Activated CD4-positive, CD25-positive, alpha-beta regulatory T cell (primary cell): Measurements from ENCODE around the gene CNTROB.
"Not testable (repeated sequence)": the region's sequence is repeated elsewhere in the genome, so short reads cannot be mapped to it uniquely, and the experiment has no call there.

ENCODE experiments used
- DNase-seq, 4 experiments: peaks; one replicate each; lab custom pipeline; 2025; lab: John Stamatoyannopoulos, UW

Gene CNTROB

DNA sequence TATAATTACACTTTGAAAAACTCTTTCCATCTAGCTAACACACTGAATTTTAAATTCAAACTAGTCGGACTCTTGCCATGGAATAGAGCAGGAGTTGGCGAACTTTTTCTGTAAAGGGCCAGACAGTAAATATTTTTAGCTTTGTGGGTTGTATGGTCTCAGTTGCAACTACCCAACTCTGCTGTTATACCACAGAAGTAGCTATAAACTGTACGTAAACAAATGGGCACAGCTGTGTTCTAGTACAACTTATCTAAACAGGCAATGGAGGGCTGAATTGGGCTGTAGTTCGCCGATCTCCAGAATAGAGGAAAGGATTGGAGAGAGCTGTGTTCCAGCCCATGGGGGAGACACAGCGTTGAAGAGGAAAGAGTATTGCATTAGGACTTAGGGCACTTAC, 8.7 kb downstream of the CNTROB start:
- no peak for DNase-seq

- no peak for DNase-seq
These were observed 11.3 kb downstream of the CNTROB start for GRCh38 chr17:7943291-7943690.

DNA sequence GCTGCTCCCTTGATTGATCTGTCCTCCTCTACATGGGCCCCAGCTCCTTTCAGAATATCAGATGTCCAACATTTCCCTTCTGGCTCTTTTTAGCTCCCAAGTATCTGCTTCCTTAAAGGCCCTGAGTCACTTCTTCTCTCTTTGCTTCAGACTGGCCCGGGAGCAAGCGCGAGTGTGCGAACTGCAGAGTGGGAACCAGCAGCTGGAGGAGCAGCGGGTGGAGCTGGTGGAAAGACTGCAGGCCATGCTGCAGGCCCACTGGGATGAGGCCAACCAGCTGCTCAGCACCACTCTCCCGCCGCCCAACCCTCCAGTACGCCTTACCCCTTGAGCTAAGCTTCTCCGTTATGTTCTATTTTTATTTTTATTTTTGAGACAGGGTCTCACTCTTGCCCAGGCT, 12.3 kb downstream of the CNTROB start:
- DNase-seq = no peak

DNA sequence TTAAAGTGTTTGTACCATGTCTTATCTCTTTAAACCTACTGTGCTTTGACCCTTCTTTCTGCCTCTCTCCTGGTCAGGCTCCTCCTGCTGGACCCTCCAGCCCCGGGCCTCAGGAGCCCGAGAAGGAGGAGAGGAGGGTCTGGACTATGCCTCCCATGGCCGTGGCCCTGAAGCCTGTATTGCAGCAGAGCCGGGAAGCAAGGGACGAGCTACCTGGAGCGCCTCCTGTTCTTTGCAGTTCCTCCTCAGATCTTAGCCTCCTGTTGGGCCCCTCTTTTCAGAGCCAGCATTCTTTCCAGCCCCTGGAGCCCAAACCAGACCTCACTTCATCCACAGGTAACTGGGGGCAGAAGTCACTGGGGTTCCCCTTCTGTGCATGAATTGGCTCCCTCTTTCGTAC, 13.6 kb downstream of the CNTROB start:
- DNase-seq = no peak

- no peak for DNase-seq
These were observed 14.4 kb downstream of the CNTROB start for GRCh38 chr17:7946441-7946840.

GRCh38 chr17:7947651-7948050, 15.6 kb downstream of the CNTROB start:
- DNase-seq = no peak

GRCh38 chr17:7950578-7950977, 18.6 kb downstream of the CNTROB start:
- no peak for DNase-seq

GRCh38 chr17:7951143-7951792, 19.3 kb downstream of the CNTROB start:
- DNase-seq = peak in 2 of 4 experiments; percentile 6 to 11

GRCh38 chr17:7953266-7953665, 21.3 kb downstream of the CNTROB start:
- not testable (repeated sequence) for DNase-seq

GRCh38 chr17:7955414-7956227, 23.6 kb downstream of the CNTROB start:
- no peak for DNase-seq

DNA sequence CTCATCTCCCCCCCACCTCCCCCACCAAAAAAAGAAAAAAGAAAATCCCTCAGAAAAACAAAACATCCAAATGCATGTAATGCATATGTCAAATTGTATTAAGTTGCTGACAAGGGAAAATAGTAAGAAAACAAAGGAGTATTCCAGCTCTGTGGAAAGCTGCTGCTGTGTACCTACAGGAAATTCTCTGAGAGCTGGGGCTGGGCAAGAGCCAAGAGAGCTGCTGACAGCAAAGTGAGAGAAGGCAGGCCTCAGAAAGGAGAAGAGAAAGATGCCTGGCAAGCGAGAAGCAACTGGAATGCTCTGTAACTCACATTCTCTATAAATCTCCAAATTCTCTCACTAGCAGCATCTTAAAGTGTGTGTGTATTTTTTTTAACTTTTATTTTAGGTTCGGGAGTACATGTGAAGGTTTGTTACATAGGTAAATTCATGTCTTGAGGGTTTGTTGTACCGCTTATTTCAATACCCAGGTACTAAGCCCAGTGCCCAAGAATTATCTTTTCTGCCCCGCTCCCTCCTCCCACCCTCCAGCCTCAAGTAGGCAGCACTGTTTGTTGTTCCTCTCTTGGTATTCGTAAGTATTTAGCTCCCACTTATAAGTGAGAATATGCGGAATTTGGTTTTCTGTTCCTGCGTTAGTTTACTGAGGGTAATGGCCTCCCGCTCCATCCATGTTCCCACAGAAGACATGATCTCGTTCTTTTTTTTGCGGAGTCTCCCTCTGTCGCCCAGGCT, 24.4 kb downstream of the CNTROB start:
- DNase-seq = no peak

DNA sequence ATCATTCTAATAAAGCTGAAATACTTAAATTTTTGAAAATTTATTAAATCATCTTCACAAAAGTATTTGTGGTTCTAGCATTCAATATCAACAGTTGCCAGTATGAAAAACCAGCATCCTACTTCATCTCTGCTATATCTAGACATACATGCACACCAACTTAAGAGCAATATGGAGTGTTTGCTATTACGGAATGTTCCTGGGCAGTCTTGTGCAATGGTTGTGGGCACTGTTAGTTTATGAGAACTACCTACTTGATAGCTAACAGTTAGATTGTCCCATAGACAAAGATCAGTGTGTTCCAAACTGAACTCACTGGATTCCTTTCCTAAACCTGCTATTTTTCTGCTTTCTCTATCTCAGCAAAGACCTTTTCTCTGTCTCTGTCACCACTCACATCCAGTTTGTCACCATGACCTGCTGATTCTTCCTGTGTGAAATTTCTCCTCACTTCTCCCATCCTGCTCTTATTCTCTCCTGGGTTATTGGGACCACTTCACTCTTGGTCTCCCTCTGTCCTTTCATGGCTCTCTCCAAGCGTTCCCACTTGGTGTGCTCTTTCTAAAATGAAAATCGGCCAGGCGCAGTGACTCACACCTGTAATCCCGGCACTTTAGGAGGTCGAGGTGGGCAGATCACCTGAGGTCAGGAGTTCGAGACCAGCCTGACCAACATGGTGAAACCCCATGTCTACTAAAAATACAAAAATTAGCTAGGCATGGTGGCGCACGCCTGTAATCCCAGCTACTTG, 27.7 kb downstream of the CNTROB start:
- no peak for DNase-seq

- DNase-seq = no peak
These were observed 29.4 kb downstream of the CNTROB start for GRCh38 chr17:7961421-7961820.

DNA sequence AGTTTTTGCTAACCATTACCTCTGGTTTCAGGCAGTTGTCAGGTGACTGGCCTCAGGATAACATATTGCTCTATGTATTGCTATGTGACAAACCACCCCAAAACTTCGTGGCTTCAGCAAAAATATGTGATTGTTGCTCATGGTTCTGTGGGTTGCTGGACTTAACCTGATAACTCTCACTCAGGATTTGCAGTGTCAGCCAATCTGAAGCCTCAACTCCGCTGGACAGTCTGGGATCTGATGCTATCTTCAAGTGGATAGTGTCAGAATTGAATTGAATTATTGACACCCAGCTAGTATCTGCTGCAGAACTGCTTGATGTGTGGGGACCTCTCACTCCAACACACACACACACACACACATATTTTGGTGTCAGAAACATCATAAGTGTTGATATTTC, 35.7 kb downstream of the CNTROB start:
- DNase-seq = no peak

- no peak for DNase-seq
These were observed 37.4 kb downstream of the CNTROB start for GRCh38 chr17:7969433-7969832.

DNA sequence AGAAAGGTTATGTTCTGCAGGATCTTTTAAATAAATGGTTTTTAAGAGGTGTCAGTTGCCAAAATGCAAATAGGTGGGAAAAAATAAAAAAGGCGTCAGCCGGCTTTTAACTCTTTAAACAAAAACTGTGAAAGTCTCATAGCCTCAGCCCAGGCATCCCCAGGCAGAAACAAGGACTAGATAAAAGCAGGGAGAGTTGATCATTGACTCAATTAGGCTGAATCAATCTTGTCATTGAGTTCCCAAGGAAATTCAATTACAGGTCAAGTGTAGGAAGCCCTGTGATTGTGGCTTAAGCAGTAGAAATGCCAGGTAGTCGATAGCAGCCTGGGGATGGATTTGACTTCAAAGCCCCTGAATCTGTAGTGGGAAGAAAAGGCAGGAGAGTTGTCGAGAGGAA, 39.6 kb downstream of the CNTROB start:
- DNase-seq = no peak

DNA sequence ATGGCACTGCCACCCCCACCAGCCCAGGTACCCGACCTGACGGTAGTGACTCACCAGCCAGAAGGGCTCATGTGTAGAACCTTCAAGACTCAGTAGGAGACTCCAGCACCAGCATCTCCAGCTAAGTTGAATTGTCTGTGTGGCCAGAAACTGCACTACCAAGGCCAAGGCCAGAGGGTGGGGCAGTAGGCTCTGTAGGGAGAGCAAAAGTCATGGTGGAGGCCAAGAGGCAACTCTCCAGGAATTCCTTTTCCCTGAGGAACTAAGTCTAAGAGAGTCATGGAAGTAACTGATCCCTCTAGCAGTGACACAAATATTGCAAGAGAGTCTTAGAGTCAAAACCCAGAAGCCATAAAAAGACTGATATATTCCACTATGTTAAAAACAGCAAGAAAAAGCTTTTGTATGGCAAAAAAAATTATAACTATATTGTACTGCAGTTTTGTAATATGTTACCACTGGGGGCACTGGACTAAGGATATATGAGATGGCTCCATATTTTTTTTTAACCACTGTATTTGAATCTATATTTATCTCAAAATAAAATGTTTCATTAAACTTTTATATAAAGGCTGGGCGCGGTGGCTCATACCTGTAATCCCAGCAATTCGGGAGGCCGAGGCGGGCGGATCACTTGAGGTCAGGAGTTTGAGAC, 40.3 kb downstream of the CNTROB start:
- no peak for DNase-seq

- DNase-seq = no peak
These were observed 42.7 kb downstream of the CNTROB start for GRCh38 chr17:7974638-7975131.

DNA sequence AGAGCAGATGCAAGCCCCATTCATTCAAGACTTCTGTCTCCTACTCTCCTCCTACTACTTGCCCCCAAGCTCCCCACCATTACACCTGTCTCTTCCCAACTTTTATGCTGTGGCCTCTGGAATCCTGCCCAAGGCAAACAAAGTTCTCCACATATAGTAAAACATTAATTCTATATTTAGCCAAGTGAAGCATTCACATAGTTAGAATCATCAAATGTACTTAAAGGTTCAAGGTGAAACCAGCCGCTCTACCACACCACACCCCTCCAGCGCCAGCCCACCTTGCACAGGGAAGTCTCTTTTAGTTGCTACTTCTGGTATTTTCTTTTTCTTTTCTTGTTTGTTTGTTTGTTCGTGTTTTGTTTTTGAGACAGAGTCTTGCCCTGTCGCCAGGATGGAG, 45.0 kb downstream of the CNTROB start:
- DNase-seq = no peak

- DNase-seq = no peak
These were observed 45.8 kb downstream of the CNTROB start for GRCh38 chr17:7977805-7978204.

- DNase-seq = no peak
These were observed 50.2 kb downstream of the CNTROB start for GRCh38 chr17:7982173-7982572.

GRCh38 chr17:7982666-7983065, 50.7 kb downstream of the CNTROB start:
- no peak for DNase-seq
